H1 (cell line): ENCODE measurements around the gene UGT1A9. TPM values are rescaled to one million over a fixed set of nuclear protein-coding genes. Genes with fewer than 3 reads are reported as not detected.

Source experiments
- ASH2L ChIP-seq: fragments of 200-600, 300-600 bp; sonication (generic); IDR thresholded peaks from one replicate; pipeline ENCODE4 v1.7.1; 2017; ENCODE audit warnings: low read length
- GTF2F1 ChIP-seq: IDR thresholded peaks from 2 replicates; pipeline ENCODE4 v1.6.1; 2012; ENCODE audit warnings: low read depth, low read length, improper control_type of control experiment, borderline replicate concordance
- TAF7 ChIP-seq: optimal IDR thresholded peaks from 2 replicates; pipeline ENCODE3; 2011; ENCODE audit warnings: low read depth, mild to moderate bottlenecking, inconsistent platforms, low read length, moderate library complexity, borderline replicate concordance
- polyA plus RNA-seq, 7 experiments: library from polyadenylated mRNA; depleted of rRNA in 3 of 7; stranded (reverse) in 5 of 7; unstranded in 2 of 7; fragments of >200 nt in 5 of 7; fragments of 200-250 nt in 2 of 7; gene quantifications; 1 replicate in 5 of 7; 2 replicates in 1 of 7; 4 replicates in 1 of 7; pipeline versions ENCODE4 v1.2.1 to v1.2.3, GENCODE V29; 2011 to 2013; ENCODE audit warnings: missing spikeins in 2 of 7, mixed read lengths in 2 of 7
- total RNA-seq: library from RNA; stranded (reverse); fragmentation: NEBNext Ultra II Directional; extraction: Animal tissue kit (Norgen Biotek cat#: 25700); gene quantifications from 2 replicates; pipeline ENCODE4 v1.2.1, GENCODE V29; 2021
- TF ChIP-seq, protein P1 (sequence below): fragments of 300-600 bp; sonication (generic); IDR thresholded peaks from 2 replicates; pipeline ENCODE4 v1.7.1; 2012; ENCODE audit warnings: low read length, moderate library complexity, mild to moderate bottlenecking, inconsistent platforms; ENCODE audit not compliant: insufficient replicate concordance

Gene UGT1A9
- total and polyA plus RNA-seq, 2 of the 8 experiments (the other 6 are each of a cell fraction or from before 2014, with no cell fraction given), result not detected

DNA sequence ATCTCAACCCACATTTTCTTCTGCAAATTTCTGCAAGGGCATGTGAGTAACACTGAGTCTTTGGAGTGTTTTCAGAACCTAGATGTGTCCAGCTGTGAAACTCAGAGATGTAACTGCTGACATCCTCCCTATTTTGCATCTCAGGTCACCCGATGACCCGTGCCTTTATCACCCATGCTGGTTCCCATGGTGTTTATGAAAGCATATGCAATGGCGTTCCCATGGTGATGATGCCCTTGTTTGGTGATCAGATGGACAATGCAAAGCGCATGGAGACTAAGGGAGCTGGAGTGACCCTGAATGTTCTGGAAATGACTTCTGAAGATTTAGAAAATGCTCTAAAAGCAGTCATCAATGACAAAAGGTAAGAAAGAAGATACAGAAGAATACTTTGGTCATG lies 96.4 kb downstream of the UGT1A9 start (continued):
- TF ChIP-seq, protein P1, sequence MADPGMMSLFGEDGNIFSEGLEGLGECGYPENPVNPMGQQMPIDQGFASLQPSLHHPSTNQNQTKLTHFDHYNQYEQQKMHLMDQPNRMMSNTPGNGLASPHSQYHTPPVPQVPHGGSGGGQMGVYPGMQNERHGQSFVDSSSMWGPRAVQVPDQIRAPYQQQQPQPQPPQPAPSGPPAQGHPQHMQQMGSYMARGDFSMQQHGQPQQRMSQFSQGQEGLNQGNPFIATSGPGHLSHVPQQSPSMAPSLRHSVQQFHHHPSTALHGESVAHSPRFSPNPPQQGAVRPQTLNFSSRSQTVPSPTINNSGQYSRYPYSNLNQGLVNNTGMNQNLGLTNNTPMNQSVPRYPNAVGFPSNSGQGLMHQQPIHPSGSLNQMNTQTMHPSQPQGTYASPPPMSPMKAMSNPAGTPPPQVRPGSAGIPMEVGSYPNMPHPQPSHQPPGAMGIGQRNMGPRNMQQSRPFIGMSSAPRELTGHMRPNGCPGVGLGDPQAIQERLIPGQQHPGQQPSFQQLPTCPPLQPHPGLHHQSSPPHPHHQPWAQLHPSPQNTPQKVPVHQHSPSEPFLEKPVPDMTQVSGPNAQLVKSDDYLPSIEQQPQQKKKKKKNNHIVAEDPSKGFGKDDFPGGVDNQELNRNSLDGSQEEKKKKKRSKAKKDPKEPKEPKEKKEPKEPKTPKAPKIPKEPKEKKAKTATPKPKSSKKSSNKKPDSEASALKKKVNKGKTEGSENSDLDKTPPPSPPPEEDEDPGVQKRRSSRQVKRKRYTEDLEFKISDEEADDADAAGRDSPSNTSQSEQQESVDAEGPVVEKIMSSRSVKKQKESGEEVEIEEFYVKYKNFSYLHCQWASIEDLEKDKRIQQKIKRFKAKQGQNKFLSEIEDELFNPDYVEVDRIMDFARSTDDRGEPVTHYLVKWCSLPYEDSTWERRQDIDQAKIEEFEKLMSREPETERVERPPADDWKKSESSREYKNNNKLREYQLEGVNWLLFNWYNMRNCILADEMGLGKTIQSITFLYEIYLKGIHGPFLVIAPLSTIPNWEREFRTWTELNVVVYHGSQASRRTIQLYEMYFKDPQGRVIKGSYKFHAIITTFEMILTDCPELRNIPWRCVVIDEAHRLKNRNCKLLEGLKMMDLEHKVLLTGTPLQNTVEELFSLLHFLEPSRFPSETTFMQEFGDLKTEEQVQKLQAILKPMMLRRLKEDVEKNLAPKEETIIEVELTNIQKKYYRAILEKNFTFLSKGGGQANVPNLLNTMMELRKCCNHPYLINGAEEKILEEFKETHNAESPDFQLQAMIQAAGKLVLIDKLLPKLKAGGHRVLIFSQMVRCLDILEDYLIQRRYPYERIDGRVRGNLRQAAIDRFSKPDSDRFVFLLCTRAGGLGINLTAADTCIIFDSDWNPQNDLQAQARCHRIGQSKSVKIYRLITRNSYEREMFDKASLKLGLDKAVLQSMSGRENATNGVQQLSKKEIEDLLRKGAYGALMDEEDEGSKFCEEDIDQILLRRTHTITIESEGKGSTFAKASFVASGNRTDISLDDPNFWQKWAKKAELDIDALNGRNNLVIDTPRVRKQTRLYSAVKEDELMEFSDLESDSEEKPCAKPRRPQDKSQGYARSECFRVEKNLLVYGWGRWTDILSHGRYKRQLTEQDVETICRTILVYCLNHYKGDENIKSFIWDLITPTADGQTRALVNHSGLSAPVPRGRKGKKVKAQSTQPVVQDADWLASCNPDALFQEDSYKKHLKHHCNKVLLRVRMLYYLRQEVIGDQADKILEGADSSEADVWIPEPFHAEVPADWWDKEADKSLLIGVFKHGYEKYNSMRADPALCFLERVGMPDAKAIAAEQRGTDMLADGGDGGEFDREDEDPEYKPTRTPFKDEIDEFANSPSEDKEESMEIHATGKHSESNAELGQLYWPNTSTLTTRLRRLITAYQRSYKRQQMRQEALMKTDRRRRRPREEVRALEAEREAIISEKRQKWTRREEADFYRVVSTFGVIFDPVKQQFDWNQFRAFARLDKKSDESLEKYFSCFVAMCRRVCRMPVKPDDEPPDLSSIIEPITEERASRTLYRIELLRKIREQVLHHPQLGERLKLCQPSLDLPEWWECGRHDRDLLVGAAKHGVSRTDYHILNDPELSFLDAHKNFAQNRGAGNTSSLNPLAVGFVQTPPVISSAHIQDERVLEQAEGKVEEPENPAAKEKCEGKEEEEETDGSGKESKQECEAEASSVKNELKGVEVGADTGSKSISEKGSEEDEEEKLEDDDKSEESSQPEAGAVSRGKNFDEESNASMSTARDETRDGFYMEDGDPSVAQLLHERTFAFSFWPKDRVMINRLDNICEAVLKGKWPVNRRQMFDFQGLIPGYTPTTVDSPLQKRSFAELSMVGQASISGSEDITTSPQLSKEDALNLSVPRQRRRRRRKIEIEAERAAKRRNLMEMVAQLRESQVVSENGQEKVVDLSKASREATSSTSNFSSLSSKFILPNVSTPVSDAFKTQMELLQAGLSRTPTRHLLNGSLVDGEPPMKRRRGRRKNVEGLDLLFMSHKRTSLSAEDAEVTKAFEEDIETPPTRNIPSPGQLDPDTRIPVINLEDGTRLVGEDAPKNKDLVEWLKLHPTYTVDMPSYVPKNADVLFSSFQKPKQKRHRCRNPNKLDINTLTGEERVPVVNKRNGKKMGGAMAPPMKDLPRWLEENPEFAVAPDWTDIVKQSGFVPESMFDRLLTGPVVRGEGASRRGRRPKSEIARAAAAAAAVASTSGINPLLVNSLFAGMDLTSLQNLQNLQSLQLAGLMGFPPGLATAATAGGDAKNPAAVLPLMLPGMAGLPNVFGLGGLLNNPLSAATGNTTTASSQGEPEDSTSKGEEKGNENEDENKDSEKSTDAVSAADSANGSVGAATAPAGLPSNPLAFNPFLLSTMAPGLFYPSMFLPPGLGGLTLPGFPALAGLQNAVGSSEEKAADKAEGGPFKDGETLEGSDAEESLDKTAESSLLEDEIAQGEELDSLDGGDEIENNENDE, result no peak
- TF ChIP-seq TAF7, result no peak
- TF ChIP-seq GTF2F1, result no peak
- TF ChIP-seq ASH2L, result no peak
- TF ChIP-seq, all 59 proteins: peak for 0
